H1 (cell line): Measurements from ENCODE around the gene SDR39U1. TPM values are rescaled to one million over a fixed set of nuclear protein-coding genes. Genes with fewer than 3 reads are reported as not detected.

Experiments
- CTCF ChIA-PET: fragments of 300-600 bp; sonication (Branson Sonifier 250); formaldehyde crosslinking; loops from one replicate; lab custom pipeline; 2021; ENCODE audit not compliant: partially characterized antibody; lab: Charles Lee
- POLR2A ChIA-PET: fragments of 300-600 bp; sonication (Branson Sonifier 250); formaldehyde crosslinking; loops from one replicate; lab custom pipeline; 2021; ENCODE audit warnings: inconsistent platforms; ENCODE audit not compliant: partially characterized antibody; lab: Charles Lee
- DNase-seq, 2 experiments: peaks; one replicate each; pipeline versions ENCODE4 v3.0.0 to v3.0.0-alpha.2; 2010 to 2022; ENCODE audit warnings: low spot score in 2 of 2, low read depth in 1 of 2, mixed read lengths in 1 of 2
- FAIRE-seq: peaks from 2 replicates; lab custom pipeline; 2011; peaks lifted over from hg19 to GRCh38; lab: Jason Lieb, UNC
- H2AFZ ChIP-seq: 2 replicates; pipeline ENCODE4 v1.8.1; 2012; ENCODE audit warnings: low read length, inconsistent platforms
- H2AK5ac ChIP-seq: 2 replicates; pipeline ENCODE4 v1.6.1; 2013; ENCODE audit warnings: low read depth, low read length
- H2BK120ac ChIP-seq: replicated peaks from 2 replicates; pipeline ENCODE3; 2013; ENCODE audit warnings: low read depth, low read length, inconsistent platforms
- H2BK12ac ChIP-seq: 2 replicates; pipeline ENCODE4 v1.6.1; 2013; ENCODE audit warnings: low read depth, low read length
- H2BK15ac ChIP-seq: 2 replicates; pipeline ENCODE4 v1.6.1; 2013; ENCODE audit warnings: low read length
- H2BK20ac ChIP-seq: 2 replicates; pipeline ENCODE4 v1.6.1; 2013; ENCODE audit warnings: low read length
- H2BK5ac ChIP-seq: 2 replicates; pipeline ENCODE4 v1.6.1; 2013; ENCODE audit warnings: low read depth, low read length
- H3K14ac ChIP-seq: 2 replicates; pipeline ENCODE4 v1.6.1; 2013; ENCODE audit warnings: inconsistent platforms; ENCODE audit not compliant: insufficient read length
- H3K18ac ChIP-seq: 2 replicates; pipeline ENCODE4 v1.6.1; 2013; ENCODE audit warnings: low read length; ENCODE audit errors: extremely low read depth
- H3K23ac ChIP-seq: 2 replicates; pipeline ENCODE4 v1.6.1; 2013; ENCODE audit warnings: inconsistent platforms; ENCODE audit not compliant: insufficient read length
- H3K23me2 ChIP-seq: 2 replicates; pipeline ENCODE4 v1.6.1; 2013; ENCODE audit warnings: low read depth, low read length
- H3K27ac ChIP-seq: 2 replicates; pipeline ENCODE4 v1.6.1; 2011; ENCODE audit warnings: low read depth, low read length, inconsistent platforms
- H3K27me3 ChIP-seq, 4 experiments: replicated peaks in 1 of 4; 1 replicate in 1 of 4; 2 replicates in 3 of 4; pipeline versions ENCODE4 v1.6.1 to v1.8.1; 2011 to 2013; ENCODE audit warnings: low read length in 3 of 4, mild to moderate bottlenecking in 3 of 4, inconsistent platforms in 2 of 4, mixed read lengths in 2 of 4, moderate library complexity in 1 of 4; ENCODE audit not compliant: control insufficient read depth in 3 of 4, insufficient read depth in 3 of 4; ENCODE audit errors: extremely low read depth in 1 of 4
- H3K36me3 ChIP-seq, 4 experiments: 2 replicates each; pipeline versions ENCODE4 v1.6.1 to v1.8.1; 2011 to 2013; ENCODE audit warnings: mild to moderate bottlenecking in 4 of 4, low read length in 3 of 4, moderate library complexity in 2 of 4, control low read depth in 1 of 4, inconsistent platforms in 1 of 4; ENCODE audit not compliant: insufficient read depth in 4 of 4, control insufficient read depth in 2 of 4
- H3K4ac ChIP-seq: replicated peaks from 2 replicates; pipeline ENCODE3; 2013; ENCODE audit warnings: low read length, low read depth, mixed read lengths, inconsistent platforms; ENCODE audit not compliant: insufficient read length
- H3K4me1 ChIP-seq, 4 experiments: replicated peaks in 1 of 4; 1 replicate in 1 of 4; 2 replicates in 3 of 4; pipeline versions ENCODE4 v1.6.1 to v1.8.1; 2011 to 2013; ENCODE audit warnings: low read length in 3 of 4, inconsistent platforms in 2 of 4, mixed read lengths in 1 of 4; ENCODE audit not compliant: insufficient read depth in 4 of 4, control insufficient read depth in 3 of 4
- H3K4me2 ChIP-seq, 2 experiments: 2 replicates each; pipeline versions ENCODE4 v1.6.1 to v1.8.1; 2011 to 2013; ENCODE audit warnings: low read depth in 2 of 2, low read length in 2 of 2, control low read depth in 1 of 2, inconsistent platforms in 1 of 2, mild to moderate bottlenecking in 1 of 2; ENCODE audit not compliant: insufficient read depth in 1 of 2
- H3K4me3 ChIP-seq, 4 experiments: fragments of 200-600, 300-600 bp in 1 of 4; sonication (generic), shearing (Covaris generic), sonication (Bioruptor Twin) in 1 of 4; 2 replicates each; pipeline versions ENCODE4 v1.5.1 to v1.8.1; 2011 to 2016; ENCODE audit warnings: low read length in 4 of 4, low read depth in 3 of 4, control low read depth in 2 of 4, inconsistent platforms in 2 of 4, mild to moderate bottlenecking in 2 of 4, mixed read lengths in 1 of 4, moderate library complexity in 1 of 4; ENCODE audit not compliant: insufficient read depth in 2 of 4; ENCODE audit errors: extremely low read depth in 1 of 4
- H3K56ac ChIP-seq: replicated peaks from 2 replicates; pipeline ENCODE3; 2013; ENCODE audit warnings: low read depth, mild to moderate bottlenecking, mixed read lengths, low read length, inconsistent platforms; ENCODE audit not compliant: insufficient read length
- H3K79me1 ChIP-seq: 2 replicates; pipeline ENCODE4 v1.6.1; 2013; ENCODE audit warnings: low read depth, low read length, control low read depth
- H3K79me2 ChIP-seq, 2 experiments: 2 replicates each; pipeline versions ENCODE4 v1.6.1 to v1.8.1; 2012 to 2013; ENCODE audit warnings: low read length in 2 of 2, mild to moderate bottlenecking in 2 of 2, inconsistent platforms in 1 of 2; ENCODE audit not compliant: insufficient read depth in 2 of 2, control insufficient read depth in 1 of 2
- H3K9ac ChIP-seq, 4 experiments: replicated peaks in 1 of 4; 1 replicate in 1 of 4; 2 replicates in 3 of 4; pipeline versions ENCODE4 v1.6.1 to v1.8.1; 2011 to 2013; ENCODE audit warnings: low read depth in 3 of 4, low read length in 3 of 4, control low read depth in 2 of 4, mild to moderate bottlenecking in 2 of 4, moderate library complexity in 2 of 4, inconsistent platforms in 1 of 4; ENCODE audit errors: extremely low read depth in 1 of 4
- H3K9me3 ChIP-seq, 2 experiments: 2 replicates each; pipeline versions ENCODE4 v1.6.1 to v1.8.1; 2012 to 2013; ENCODE audit warnings: mild to moderate bottlenecking in 2 of 2, moderate library complexity in 2 of 2, control low read depth in 1 of 2, inconsistent platforms in 1 of 2, low read depth in 1 of 2, low read length in 1 of 2, mixed read lengths in 1 of 2; ENCODE audit not compliant: insufficient read depth in 2 of 2
- H4K20me1 ChIP-seq, 2 experiments: replicated peaks in 1 of 2; 2 replicates each; pipeline versions ENCODE3 to v1.8.1; 2011 to 2013; ENCODE audit warnings: inconsistent platforms in 2 of 2, low read length in 2 of 2, mild to moderate bottlenecking in 1 of 2; ENCODE audit not compliant: insufficient read depth in 2 of 2, control insufficient read depth in 1 of 2
- H4K5ac ChIP-seq: 2 replicates; pipeline ENCODE4 v1.6.1; 2013; ENCODE audit warnings: low read length, low read depth, mixed read lengths, inconsistent platforms; ENCODE audit not compliant: insufficient read length
- H4K8ac ChIP-seq: 2 replicates; pipeline ENCODE4 v1.8.0; 2013; ENCODE audit warnings: mild to moderate bottlenecking, moderate library complexity, low read length, inconsistent platforms; ENCODE audit not compliant: insufficient read depth; ENCODE audit errors: extremely low read depth
- H4K91ac ChIP-seq: replicated peaks from 2 replicates; pipeline ENCODE3; 2013; ENCODE audit warnings: low read length, mixed read lengths, inconsistent platforms; ENCODE audit not compliant: insufficient read length
- ASH2L ChIP-seq: fragments of 200-600, 300-600 bp; sonication (generic); IDR thresholded peaks from one replicate; pipeline ENCODE4 v1.7.1; 2017; ENCODE audit warnings: low read length
- ATF3 ChIP-seq: IDR thresholded peaks from 2 replicates; pipeline ENCODE4 v1.6.1; 2011; ENCODE audit warnings: low read depth, mild to moderate bottlenecking, low read length; ENCODE audit not compliant: insufficient read depth
- CBX5 ChIP-seq: fragments of 300-800, 300-1000 bp; sonication (generic); IDR thresholded peaks from 2 replicates; pipeline ENCODE4 v1.7.1; 2016; ENCODE audit warnings: antibody characterized with exemption, low read length, low read depth
- CBX8 ChIP-seq: fragments of 300-800, 300-1000 bp; sonication (generic); IDR thresholded peaks from 2 replicates; pipeline ENCODE4 v1.7.1; 2016; ENCODE audit warnings: low read depth, low read length, borderline replicate concordance
- CREB1 ChIP-seq: IDR thresholded peaks from 2 replicates; pipeline ENCODE4 v1.6.1; 2012; ENCODE audit warnings: inconsistent platforms
- HDAC2 ChIP-seq, 2 experiments: fragments of 300-600 bp in 1 of 2; sonication (generic) in 1 of 2; IDR thresholded peaks; 2 replicates each; pipeline ENCODE4 v1.6.1; 2011 to 2012; ENCODE audit warnings: low read depth in 2 of 2, low read length in 2 of 2, mild to moderate bottlenecking in 2 of 2, moderate library complexity in 2 of 2, borderline replicate concordance in 1 of 2, inconsistent platforms in 1 of 2
- MAFK ChIP-seq: IDR thresholded peaks from 2 replicates; pipeline ENCODE4 v1.6.1; 2012; ENCODE audit warnings: low read depth, mild to moderate bottlenecking, improper control_type of control experiment, low read length
- RNF2 ChIP-seq: fragments of 200-900, 300-1000 bp; sonication (generic); IDR thresholded peaks from 2 replicates; pipeline ENCODE4 v1.7.1; 2016; ENCODE audit warnings: borderline replicate concordance, low read depth, mild to moderate bottlenecking, antibody characterized with exemption, low read length; ENCODE audit not compliant: poor library complexity, severe bottlenecking; ENCODE audit errors: missing control alignments
- SIN3A ChIP-seq, 2 experiments: IDR thresholded peaks in 1 of 2; conservative IDR thresholded peaks in 1 of 2; 2 replicates each; pipeline ENCODE4 v1.6.1; 2011 to 2012; ENCODE audit warnings: low read length in 2 of 2, improper control_type of control experiment in 1 of 2, low read depth in 1 of 2, mild to moderate bottlenecking in 1 of 2
- SP1 ChIP-seq: IDR thresholded peaks from 2 replicates; pipeline ENCODE4 v1.6.1; 2011; ENCODE audit warnings: low read depth, low read length
- TAF1 ChIP-seq: IDR thresholded peaks from 2 replicates; pipeline ENCODE4 v1.6.1; 2011; ENCODE audit warnings: mild to moderate bottlenecking, low read depth, low read length
- TEAD4 ChIP-seq: IDR thresholded peaks from 2 replicates; pipeline ENCODE4 v1.6.1; 2012; ENCODE audit warnings: low read depth, low read length, inconsistent platforms, mixed read lengths
- ZNF274 ChIP-seq: IDR thresholded peaks from 2 replicates; pipeline ENCODE4 v1.7.0; 2012; ENCODE audit warnings: low read length, borderline replicate concordance; ENCODE audit errors: extremely low read depth
- WGBS, 2 experiments: shearing (Covaris generic) in 1 of 2; methylation state at CpG; one replicate each; pipeline versions ENCODE4 v1.1.6 to v1.1.7; 2013 to 2015; ENCODE audit warnings: low lambda C conversion rate in 2 of 2, mixed read lengths in 2 of 2, inconsistent platforms in 1 of 2, low coverage in 1 of 2, missing lambda C conversion rate in 1 of 2; ENCODE audit not compliant: insufficient replicate concordance in 2 of 2, insufficient coverage in 1 of 2, insufficient read length in 1 of 2; ENCODE audit errors: extremely low coverage in 1 of 2, missing lambda C conversion rate in 1 of 2; 5-methylcytosine and 5-hydroxymethylcytosine counted together
- polyA plus RNA-seq, 7 experiments: library from polyadenylated mRNA; depleted of rRNA in 3 of 7; stranded (reverse) in 5 of 7; unstranded in 2 of 7; fragments of >200 nt in 5 of 7; fragments of 200-250 nt in 2 of 7; gene quantifications; 1 replicate in 5 of 7; 2 replicates in 1 of 7; 4 replicates in 1 of 7; pipeline versions ENCODE4 v1.2.1 to v1.2.3, GENCODE V29; 2011 to 2013; ENCODE audit warnings: missing spikeins in 2 of 7, mixed read lengths in 2 of 7
- total RNA-seq: library from RNA; stranded (reverse); fragmentation: NEBNext Ultra II Directional; extraction: Animal tissue kit (Norgen Biotek cat#: 25700); gene quantifications from 2 replicates; pipeline ENCODE4 v1.2.1, GENCODE V29; 2021

Gene SDR39U1
- total and polyA plus RNA-seq, 2 of the 8 experiments (the other 6 are each of a cell fraction or from before 2014, with no cell fraction given): 46.7 to 98.8 TPM

GRCh38 chr14:24394275-24394674, 48.3 kb downstream of the SDR39U1 start:
- no peak overlapping the region for H2BK120ac ChIP-seq
- DNase-seq: no peak
- no peak overlapping the region for H2AK5ac ChIP-seq
- no peaks in the 10 kb centered on the region for H3K36me3 ChIP-seq
- H2BK5ac ChIP-seq: no peak overlapping the region
- H4K91ac ChIP-seq: no peak overlapping the region
- H3K9ac ChIP-seq: no peak overlapping the region
- CTCF ChIA-PET: interaction anchor here (0.8 to 4.3 kb wide), 6 partner anchors 12 to 69 kb away, joined by 3 to 35 read pairs (median 4); no protein-coding TSS in a partner anchor
- no peak overlapping the region for H3K23ac ChIP-seq
- peaks cover 0 to 3% (median under 1%) of the 10 kb centered on the region in 4 experiments; a peak in 2 of 7 replicates for H3K27me3 ChIP-seq
- no peak overlapping the region for H2AFZ ChIP-seq
- FAIRE-seq: no peak
- H3K18ac ChIP-seq: no peak overlapping the region
- H3K23me2 ChIP-seq: peaks cover 7% of the 10 kb centered on the region; the same call in 1 of the 2 replicates
- H3K79me1 ChIP-seq: no peaks in the 10 kb centered on the region
- no peak overlapping the region for H3K4me3 ChIP-seq
- no peaks in the 10 kb centered on the region for H4K20me1 ChIP-seq
- no peak overlapping the region for H2BK12ac ChIP-seq
- H4K5ac ChIP-seq: no peak overlapping the region
- no peaks in the 10 kb centered on the region for H3K79me2 ChIP-seq
- H3K14ac ChIP-seq: no peak overlapping the region
- H3K4me1 ChIP-seq: peaks cover 0 to 12% (median 7%) of the 10 kb centered on the region in 4 experiments; a peak in 6 of 7 replicates
- WGBS, 2 experiments: 87% methylated on average over 3 of the region's 3 CpGs; no CpG with 5 or more reads in 1 of the 2 experiments
- H2BK20ac ChIP-seq: no peak overlapping the region
- no peak overlapping the region for H3K56ac ChIP-seq
- no peaks in the 10 kb centered on the region for H3K9me3 ChIP-seq
- H3K4me2 ChIP-seq: no peak overlapping the region
- H3K4ac ChIP-seq: no peak overlapping the region
- H3K27ac ChIP-seq: no peak overlapping the region
- POLR2A ChIA-PET: no interaction called here
- no peak overlapping the region for H2BK15ac ChIP-seq
- no peak overlapping the region for H4K8ac ChIP-seq
- TF ChIP-seq SP1: no peak
- no peak for TF ChIP-seq RNF2
- TF ChIP-seq CREB1: no peak
- no peak for TF ChIP-seq CBX5
- no peak for TF ChIP-seq ZNF274
- no peak for TF ChIP-seq ASH2L
- TF ChIP-seq ATF3: no peak
- TF ChIP-seq MAFK: no peak
- TF ChIP-seq TAF1: no peak
- TF ChIP-seq CBX8: no peak
- no peak for TF ChIP-seq HDAC2 (IDR thresholded peaks at IDR 0.05; ENCODE audit: borderline replicate concordance in 1 of 2, low read depth in 2 of 2, low read length in 2 of 2)
- TF ChIP-seq SIN3A (conservative IDR thresholded peaks at IDR 0.05 in 1 of 2, IDR thresholded peaks at IDR 0.05 in 1 of 2; ENCODE audit: low read depth in 1 of 2, low read length in 2 of 2): no peak
- no peak for TF ChIP-seq TEAD4
